VCaP (cell line): ENCODE data around the gene PRX.

Experiments used
- H3K27ac ChIP-seq: fragments of 450-650 bp; 2 replicates; pipeline ENCODE4 v1.5.1; 2017
- TF ChIP-seq, protein P1 (sequence below): fragments of 450-650 bp; conservative IDR thresholded peaks from 2 replicates; pipeline ENCODE4 v1.5.1; 2017; ENCODE audit warnings: mild to moderate bottlenecking, moderate library complexity

The PRX gene

DNA sequence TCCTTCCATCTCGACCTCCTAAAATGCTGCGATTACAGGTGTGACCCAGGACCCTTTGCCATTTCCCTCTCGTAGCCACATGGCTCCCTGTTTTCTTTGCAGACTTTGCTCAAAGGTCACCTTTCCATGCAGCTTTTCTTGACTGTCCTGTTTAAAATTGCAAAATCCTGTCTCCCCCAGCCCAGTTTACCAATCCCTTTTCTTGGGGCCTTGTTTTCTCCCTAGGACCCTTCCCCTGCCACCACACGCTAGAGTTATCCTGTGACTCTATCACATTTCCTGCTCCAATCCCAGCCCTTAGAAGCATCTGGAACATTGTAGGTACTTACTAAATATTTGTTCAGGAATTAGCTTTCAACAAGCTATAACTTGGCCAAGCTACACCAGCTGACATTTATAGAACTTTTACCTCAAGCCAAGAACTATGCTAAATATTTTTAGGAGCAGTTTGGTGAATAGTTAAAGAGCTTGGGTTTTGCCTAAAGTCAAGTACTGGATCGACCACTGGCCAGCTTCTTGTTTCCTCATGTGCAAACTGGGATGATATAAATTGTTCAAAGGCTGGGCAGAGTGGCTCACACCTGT, 40.1 kb upstream of the PRX start:
- H3K27ac ChIP-seq = peak overlapping the region; percentile 53

DNA sequence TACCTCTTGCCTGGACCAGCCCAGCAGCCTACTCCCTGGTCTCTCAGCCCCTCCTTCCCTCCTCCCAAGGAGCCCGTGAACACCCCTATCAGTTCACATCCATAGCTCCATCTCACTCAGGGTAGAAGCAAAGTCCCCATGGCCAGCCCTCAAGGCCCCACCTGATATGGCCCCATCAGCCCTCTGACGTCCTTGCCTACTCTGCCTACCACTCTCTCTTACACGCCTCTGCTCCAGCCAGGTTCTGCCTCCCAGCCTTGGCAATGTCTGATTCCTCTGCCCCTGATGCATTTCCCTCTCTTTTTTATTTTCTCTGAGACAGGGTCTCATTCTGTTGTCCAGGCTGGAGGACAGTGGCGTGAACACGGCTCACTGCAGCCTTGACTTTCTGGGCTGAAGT, 38.8 kb upstream of the PRX start:
- no peak overlapping the region for H3K27ac ChIP-seq
- TF ChIP-seq, protein P1, sequence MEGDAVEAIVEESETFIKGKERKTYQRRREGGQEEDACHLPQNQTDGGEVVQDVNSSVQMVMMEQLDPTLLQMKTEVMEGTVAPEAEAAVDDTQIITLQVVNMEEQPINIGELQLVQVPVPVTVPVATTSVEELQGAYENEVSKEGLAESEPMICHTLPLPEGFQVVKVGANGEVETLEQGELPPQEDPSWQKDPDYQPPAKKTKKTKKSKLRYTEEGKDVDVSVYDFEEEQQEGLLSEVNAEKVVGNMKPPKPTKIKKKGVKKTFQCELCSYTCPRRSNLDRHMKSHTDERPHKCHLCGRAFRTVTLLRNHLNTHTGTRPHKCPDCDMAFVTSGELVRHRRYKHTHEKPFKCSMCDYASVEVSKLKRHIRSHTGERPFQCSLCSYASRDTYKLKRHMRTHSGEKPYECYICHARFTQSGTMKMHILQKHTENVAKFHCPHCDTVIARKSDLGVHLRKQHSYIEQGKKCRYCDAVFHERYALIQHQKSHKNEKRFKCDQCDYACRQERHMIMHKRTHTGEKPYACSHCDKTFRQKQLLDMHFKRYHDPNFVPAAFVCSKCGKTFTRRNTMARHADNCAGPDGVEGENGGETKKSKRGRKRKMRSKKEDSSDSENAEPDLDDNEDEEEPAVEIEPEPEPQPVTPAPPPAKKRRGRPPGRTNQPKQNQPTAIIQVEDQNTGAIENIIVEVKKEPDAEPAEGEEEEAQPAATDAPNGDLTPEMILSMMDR = no peak

More for the DNA sequence above, 40.1 kb upstream of the PRX start:
- TF ChIP-seq, protein P1 = no peak

DNA sequence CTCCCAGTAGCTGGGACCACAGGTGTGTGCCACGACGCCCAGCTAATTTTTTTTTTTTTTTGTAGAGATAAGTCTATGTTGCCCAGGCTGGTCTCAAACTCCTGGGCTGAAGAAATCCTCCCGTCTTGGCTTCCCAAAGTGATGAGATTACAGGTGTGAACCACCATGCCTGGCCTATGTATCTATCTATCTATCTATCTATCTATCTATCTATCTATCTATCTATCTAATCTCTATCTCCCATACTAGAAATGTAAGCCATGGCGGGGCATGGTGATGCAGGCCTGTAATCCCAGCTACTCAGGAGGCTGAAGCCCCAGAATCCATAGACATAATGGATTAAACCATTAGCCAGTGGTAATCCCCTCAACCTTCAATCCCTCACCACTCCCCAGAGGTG, 37.5 kb upstream of the PRX start:
- no peak overlapping the region for H3K27ac ChIP-seq
- TF ChIP-seq, protein P1 = no peak

DNA sequence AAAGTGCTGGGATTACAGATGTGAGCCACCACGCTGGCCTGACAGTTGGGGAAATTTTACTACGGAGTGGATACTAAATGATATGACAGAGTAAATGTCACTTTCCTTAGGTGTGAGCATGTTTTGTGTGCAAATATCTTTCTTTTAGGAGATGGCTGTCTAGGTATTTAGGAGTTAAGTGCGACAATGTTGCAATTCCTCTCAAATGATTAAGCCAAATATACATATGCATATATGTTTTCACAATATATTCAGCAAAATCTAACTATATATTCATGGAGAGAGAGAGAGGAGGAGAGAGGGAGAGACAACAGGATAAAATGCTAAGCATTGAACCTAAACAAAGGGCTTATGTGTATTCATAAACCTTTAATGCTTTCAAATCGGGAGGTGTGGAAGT, 36.3 kb upstream of the PRX start:
- TF ChIP-seq, protein P1 = no peak
- H3K27ac ChIP-seq = no peak overlapping the region

DNA sequence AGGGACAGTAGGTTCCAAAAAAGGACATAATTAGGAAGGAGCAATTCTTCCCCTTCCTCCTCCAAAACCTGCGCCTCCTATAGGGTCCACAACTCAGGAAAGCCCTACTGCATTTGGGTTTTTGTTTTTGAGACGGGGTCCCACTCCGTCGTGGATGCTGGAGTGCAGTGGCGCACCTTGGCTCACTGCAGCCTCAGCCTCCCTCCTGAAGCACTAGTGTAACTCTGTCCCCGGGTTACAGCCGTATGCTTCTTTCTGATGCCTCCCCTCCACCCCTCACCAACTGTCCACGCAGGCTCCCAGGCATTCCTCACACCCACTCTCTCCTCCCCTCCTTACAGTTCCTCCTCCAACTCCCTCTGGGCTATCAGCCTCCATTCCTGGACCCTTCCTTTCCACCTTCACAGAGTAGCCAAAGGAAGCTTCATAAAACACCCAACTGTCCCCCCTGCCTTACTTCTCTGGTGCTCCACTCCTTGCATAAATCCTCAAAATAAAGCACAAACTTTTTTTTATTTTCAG, 33.1 kb upstream of the PRX start:
- TF ChIP-seq, protein P1 = no peak
- H3K27ac ChIP-seq = peak overlapping the region; percentile 94; the same call in 1 of the 2 replicates

DNA sequence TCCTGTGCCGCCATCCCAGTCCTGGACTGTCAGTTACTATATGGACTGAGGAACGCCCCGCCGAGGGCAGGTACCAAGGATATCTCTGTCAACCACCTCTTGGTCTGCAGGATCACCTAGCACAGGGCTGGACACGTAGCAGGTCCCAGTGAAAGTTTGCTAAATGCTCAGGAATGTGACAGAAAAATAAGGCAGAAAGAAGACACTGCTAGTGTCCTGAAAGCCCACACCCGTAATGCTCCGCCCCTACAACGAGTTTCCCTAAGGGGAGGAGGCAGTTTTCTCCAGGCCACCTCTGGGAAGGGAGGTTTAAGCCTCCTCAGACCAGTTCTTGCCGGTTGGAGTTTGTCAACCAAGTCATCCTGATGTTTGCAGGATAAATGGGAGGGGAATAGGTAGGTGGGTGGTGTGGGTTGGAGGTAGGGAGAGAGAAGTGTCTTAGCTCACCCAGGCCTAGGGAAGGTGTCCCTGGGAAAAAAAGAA, 32.6 kb upstream of the PRX start:
- TF ChIP-seq, protein P1 = no peak
- peak overlapping the region; percentile 94 for H3K27ac ChIP-seq

DNA sequence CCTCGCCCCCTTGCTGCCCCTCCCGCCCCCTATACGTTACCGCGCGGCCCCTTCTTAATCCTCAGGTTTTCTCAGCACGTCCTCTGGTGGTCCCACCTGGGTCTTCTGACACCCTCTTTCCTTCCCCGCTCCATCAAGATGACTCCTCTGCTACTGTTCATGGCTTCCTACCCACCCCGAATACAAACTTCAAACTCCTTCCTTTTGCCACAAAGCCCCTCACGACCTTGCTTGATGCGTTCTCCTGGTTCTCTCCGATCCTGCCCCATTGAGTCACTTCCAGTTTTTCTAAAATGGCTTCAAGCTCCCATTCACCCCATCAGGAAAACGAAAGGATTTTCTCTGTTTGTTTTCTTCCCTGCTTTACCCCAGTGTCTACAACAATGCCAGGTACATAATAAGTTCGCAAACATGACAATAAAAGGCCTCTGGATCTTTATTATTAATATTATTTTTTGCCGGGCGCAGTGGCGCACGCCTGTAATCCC, 31.7 kb upstream of the PRX start:
- H3K27ac ChIP-seq = peak overlapping the region; percentile 94
- TF ChIP-seq, protein P1 = peak; percentile 27; the same call in 1 of the 2 replicates
